Stimulated activated CD8-positive, alpha-beta memory T cell treated with anti-CD3 and anti-CD28 coated beads, Interleukin-7, amount 100 ng/mL, for 24 hours (primary cell): ENCODE results near the gene PDE4B.

ENCODE experiments used
- DNase-seq: peaks from one replicate; pipeline ENCODE4 v3.0.0-alpha.2; 2020; ENCODE audit warnings: low read depth

The PDE4B gene

DNA sequence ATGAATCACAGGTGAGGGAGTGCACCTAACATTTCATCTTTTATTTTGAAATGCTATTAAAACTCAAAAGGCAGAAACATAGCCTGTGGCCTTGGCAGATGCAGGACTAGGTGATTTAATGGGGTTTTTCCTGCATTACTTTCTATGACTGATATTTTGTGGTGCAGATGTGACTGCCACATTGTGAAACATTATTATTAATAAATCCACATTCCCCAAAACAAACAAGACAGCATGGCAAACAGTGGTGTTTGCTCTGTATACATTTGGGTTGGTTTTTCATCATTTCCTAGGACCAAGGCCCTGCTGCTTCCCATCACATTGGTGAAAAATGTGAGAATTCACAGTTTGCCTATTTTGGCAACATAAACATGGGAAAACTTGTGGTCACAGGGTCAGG is 493.6 kb downstream of the PDE4B start:
- DNase-seq = no peak

DNA sequence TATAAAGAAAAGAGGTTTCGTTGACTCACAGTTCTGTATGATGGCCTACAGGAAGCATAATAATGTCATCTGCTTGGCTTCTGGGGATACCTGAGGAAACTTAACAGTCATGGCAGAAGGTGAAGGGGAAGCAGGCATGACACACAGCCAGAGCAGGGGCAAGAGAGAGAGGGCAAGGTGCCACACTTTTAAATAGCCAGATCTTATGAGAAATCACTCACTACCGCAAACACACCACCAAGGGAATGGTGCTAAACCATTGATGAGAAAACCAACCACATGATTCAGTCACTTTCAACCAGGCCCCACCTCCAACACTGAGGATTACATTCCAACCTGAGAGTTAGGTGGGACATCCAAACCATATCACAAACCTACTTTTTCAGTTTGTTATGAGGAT is 495.4 kb downstream of the PDE4B start:
- DNase-seq = no peak

DNA sequence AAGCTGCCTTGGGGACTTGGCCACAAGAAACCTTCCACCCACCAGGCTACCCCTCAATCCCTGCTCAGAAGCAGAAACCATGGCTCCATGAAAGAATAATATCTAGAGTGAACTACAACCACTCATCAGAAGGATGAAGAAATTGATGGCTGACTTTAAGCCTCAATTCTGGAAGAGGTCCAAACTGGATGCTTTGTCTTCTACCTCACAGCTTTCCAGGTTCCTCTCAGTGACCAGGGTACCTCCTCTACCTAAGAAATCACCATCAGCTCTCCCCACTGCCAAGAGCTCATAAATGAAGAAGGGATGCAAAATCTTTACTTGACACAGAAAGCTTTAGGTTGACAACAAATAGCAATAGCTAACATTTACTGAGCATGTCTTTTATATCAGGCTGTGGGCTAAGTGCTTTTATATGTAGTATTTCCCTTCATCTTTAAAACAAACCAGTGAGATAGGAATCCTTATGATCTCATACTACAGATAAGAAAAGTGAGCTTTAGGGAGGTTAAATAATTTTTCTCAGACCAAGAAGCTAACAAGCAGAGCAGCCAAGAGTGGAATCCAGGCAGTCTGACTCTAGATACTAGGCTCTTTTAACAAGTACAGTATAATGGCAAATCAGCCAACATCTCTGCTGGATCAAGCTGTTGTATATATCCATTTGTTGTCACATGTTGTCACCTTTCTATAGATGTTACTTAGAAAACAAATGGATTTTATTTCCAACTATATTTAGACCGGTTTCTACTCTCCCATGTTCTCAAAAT is 498.3 kb downstream of the PDE4B start:
- DNase-seq = no peak

DNA sequence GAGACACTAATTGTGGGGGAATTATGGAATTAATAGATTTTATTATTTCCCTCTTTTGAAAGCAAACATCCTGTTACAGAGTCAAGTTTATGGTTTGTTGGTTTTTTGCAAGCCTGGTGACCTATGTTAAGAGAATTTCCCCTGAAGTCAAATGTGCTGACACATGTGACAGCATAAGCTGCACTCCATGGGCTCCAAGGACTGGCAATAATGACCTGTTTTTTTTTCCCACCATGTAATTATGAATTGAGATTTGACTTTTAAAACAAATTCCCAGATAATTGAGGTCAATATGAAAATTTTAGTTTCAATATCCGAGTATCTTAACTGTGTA is 498.8 kb downstream of the PDE4B start:
- DNase-seq = no peak

DNA sequence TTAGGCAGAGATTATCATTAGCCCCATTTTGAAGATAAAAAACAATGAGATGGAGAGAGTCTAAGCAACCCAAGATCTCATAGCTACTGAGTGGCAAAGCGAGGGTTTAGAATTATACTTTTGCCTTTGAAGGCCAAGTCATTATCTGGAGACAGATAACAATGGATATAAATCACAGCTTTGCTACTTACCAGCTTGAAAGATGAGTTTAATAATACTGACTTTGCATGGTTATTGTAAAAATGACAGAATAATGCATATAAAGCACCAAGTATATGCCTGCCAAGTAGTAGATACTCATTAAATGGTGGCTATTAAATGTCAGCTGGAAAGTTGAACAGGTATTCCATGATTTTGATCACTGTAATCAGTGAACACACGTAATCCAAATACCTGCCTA is 499.6 kb downstream of the PDE4B start:
- no peak for DNase-seq

DNA sequence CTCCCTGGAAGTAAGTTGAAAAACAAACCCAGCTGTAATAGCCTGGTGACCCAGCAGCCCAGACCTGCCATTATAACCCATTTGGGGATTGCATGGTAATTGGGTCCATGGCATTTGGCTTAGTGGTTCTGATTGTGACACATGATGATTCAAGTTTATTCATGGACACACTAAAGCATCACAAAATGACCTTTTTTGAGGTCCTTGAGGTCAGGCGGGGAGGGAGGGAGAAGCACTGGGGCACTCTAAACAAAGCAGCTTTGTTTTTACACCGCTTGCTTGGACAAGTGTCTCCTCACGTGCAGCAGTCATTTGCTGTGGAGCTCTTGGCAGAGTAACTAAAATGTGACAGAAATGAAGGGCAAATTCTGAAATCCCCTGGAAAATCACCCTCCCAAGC is 500.2 kb downstream of the PDE4B start:
- DNase-seq = no peak

DNA sequence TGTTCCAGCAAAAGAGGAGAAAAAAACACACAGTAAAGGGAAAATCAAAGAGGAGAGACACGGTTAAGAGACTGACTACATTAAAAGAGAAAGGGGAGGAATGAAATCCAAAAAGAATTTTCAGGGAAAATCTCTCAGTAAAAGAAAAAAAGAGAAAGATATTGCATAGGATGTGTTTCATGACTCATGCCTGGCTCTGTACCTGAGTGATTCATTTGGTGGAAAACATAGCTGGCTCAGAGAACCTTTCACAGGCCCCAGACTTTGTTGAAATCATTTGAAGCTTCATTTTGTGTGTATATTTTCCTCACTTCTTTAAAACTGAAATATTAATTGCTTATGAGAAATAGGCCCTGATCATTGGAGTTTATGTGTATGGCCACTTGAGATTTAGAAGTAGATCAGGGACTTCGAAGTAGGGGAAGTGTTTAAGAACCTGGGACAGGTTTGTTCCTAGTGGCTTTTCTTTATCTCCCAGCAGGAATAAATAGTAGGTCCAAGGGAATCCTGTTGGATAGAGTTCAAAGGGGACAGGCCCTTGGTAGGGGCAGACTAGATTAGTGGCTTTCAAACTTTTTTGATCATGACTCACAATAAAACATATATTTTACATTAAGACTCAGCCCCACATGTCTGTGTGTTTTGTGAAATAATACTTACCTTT is 502.1 kb downstream of the PDE4B start:
- DNase-seq = no peak

DNA sequence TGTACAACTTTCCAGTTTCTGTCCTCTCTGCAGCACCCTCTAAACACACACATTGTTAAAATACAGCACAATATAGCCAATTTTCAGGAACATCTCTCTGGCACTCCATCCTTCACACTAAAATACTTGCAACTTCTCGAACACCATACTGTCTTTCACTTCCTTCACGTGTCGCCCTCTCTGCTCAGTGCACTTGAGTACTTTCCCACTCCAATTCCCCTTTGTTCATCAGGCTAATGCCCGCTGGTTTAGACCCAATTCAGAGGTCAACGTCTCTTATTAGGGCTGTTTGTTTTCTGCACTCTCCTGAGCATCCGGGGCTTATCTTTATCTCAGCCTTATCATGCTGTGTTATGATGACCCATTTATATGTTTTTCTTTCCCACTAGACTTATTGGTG is 503.1 kb downstream of the PDE4B start:
- DNase-seq = no peak

DNA sequence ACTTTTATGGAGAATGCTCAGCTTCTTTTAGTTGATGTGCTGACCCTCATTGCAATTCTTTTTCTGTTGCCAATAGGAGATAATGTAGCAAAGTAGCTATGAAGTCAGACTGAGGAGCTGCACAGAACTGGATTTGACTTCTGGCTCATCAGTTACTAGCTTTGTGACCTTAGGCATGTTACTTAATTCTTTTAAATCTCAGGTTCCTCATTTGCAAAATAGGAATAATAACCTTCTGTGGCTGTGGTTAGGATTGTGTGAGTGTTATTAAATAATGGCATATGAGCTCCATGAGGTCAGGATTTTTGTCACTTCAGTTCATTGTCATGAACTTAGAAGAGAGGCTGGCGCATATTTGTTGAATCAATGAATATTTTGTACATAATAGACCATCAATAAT is 503.7 kb downstream of the PDE4B start:
- no peak for DNase-seq

DNA sequence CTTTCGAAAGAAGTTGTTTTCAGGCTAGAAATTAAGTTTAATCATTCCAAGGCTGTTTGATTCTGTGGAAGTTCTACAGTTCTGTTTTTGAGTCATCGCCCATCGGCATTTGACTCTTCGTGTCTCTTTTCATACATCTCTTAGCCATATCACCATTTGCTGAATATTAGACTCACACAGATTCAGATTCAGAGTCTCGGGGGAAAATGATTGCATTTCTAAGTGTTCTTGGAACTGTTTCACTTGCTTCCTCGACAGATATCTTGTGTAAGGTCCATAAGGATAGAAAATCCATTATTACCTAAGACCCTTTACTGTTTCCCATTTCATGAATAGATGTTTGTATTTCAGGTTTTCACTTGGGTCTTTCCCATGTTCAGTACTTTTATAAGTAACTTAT is 504.3 kb downstream of the PDE4B start:
- DNase-seq = no peak

DNA sequence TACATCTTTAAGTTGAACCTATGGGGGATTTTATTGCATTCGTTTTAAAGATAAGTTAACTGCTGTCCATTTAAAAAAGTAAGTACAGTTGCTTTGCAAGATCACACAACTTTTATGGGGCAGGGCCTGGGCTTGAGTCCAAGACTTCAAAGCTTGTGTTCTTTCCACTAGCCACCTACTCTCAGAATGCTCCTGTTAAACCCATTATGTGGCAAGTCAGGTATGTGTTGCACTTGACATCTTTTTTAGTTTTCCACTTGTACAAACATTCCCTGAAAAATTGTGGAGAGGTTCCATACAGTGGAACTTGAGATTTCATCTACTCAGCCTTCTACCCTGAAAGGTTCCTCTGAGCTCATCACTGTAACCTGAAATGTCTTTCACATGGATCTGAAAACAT is 505.8 kb downstream of the PDE4B start:
- DNase-seq = no peak

DNA sequence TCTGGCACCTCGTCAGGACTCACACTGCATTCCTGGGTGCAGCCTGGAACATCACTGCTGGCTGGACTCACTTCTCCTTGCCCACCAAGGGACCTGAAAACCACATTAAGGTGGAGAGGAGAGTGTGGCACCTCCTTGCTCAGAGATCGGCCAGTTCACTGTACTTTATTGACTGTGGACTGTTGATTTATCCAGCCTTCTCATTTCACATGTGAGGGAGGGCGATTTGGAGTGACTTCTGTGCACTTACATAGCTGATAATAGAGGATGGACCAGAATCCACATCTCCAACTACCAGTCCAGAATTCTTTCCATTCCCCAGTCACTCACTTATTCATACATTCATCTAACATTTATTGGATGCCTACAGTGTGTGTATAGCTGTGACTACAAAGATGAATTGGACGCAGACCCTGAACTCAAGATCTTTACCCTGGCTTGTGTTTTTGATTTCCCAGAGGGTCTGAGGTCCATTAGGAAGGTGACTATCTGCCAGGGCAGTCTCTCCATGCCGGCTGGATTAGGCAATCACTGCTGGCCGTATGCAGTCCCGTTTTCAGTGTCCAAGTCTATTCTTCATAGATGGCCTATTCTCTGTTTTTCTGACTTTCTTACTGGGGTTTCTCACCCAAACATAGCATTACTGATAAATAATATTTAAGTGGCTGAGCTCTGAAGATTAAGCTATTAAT is 507.7 kb downstream of the PDE4B start:
- no peak for DNase-seq

DNA sequence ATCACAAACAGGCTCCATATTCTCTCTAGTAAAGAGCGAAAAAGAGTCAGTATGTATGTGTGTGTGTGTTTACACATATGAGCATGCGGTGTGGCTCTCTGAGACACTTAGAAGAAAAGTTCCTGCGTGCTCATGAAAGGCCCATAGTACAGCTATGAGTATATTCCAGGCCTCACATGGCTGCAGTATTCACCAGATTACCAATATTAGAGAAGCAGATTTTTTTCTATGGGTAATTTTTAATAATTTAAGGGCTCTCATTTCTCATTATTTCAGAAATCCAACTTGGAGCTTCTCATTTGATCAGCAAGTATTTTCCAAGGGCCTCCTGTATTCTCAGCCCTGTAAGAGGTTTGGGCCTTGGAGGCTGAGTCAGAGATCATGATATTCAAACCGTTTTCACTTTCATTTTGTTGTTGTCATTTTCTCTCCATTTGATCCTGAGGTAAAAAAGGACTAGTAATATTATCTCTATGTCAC is 508.3 kb downstream of the PDE4B start:
- DNase-seq = no peak

DNA sequence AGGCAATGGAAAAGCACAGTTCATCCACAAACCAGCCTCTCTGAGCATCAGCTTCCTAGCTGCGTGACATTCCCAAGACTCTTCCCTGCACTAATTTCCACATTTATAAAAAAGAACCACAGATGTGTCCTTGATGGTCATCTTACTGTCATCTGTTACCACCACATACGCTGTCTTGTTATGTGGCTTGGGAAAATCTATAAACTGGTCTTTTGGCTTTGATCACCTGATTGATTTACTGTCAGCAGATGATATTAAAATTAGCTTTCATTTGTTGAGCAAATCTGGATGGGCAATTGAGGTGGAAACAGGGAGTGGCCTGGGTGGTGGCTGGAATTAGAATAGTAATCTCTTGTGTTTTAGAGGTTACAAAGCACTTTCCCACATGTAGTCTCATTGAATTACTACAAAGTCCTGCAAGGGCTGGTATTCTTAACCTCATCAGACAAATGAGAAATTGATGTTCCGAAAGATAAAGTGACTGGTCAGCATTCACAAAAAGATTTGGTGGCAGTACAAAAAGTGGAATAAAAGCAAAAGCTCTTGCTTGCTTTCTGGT is 509.6 kb downstream of the PDE4B start:
- DNase-seq = no peak

DNA sequence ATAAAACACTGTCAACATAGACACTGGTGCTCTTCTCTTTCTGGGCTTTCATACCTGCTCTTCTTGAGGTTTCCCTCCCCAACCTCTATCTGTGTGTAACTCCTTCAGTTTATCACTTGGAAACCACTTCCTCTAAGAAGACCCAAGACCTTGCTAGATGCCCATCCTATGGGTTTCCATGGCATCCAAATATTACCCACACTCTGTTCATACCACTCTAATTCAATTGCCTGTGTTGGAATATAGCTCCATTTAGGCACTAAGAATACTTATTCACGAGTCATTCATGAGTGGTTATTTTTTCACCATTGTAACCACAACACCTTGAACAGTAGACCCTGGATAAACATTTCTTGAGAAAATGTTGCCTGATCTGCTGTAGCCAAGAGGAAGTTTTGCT is 510.1 kb downstream of the PDE4B start:
- DNase-seq = no peak

DNA sequence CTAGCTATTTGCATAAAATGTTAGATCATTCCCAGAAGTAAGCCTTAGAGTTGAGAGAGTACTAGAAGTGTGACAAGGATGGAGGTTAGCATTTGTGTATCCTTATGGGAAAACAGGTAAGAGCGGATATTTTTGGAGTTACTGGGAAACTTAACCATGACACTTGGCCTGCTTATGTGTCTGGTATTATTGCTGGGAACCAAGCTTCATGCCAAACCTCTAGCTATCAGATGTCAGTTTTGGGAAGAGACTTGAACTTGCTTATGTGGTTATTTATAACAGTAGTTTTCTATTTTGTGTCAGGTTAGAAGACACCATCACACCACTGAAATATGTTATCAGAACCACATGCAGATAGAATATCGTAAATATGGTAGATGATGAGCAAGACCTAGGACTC is 511.0 kb downstream of the PDE4B start:
- no peak for DNase-seq

DNA sequence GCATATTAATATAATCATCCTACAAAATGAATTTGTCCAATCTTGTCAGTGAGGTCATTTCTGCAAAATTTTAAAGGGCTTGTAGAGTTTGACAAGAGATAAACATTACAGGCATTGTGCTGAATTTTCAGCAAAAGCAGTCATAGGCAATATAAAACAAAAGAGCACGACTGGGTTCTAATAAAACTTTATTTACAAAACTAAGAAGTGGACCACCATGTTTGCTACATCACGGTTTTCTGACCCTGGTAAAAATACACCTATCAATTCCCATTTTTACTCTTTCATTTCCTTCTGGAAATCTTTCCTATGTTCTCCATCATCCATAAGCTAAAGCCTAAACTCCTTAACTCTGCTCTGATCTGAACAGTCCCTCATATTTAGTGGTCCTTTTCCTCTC is 511.4 kb downstream of the PDE4B start:
- DNase-seq = no peak

DNA sequence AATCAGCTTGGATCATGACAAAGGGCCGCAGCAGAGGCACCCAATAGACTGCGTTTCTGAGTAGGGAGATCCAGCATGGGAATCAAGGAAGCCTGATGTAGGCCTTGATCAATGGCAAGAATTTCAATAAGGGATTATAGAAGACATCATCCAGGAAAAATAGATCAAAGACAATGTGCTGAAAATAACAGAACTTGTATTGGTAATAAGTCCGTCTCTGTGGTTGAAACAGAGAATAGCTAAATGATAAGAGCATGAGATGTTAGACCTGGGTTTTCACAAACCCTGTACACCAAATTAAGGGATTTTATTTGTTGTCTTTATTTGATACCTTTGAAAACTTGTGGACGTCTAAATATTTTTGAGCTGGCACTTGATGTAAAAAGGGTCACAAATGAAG is 513.2 kb downstream of the PDE4B start:
- DNase-seq = no peak

DNA sequence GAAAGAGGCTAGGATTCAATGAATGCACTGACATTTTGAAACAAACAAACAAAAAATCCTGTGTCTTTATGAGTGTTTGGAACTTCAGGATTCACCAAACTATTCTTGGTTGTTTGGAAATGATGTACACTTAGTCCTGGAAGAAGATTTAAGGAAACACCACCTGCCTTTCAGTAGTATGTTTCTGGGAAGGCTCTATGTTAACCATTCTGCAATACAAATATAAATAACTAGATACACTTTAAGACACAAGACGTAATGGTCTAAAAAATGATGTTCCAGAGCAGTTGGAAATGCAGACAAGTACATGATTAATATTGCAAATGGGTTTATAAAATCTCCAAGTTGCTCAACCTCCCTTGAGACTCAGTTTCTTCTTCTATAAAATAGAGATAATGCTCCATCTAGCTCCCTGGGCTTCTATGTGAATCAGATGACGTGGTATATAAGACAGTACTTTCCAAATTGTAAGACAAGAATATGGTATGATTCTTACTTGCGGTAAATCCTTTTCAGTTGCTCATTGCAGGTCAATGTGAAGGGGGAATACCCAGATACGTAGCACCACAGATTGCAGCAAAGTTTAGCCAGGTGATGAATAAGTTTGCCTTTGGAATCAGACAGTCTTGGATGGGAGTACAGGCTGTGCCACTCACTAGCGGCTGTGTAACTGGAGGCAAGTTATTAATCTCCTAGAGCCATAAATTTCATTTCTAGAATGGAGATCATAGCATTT is 516.5 kb downstream of the PDE4B start:
- DNase-seq = no peak

DNA sequence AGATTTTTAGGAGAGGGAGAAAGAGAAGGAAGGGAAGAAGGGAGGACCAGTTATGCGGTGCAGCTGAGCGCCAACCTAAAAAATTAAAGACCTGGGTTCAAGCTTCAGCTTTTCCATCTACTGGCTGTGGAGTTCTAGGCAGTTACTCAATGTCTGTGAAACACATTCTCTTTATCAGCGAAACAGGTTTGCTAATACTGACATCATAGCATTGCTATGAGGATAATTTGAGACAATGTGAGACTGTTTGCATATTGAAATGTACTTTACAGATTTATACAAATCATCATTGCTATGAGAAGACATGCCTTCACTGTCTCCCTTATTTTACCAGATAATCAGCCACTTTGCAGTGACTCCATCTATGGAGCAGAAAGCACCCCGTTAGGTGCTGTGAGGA is 518.4 kb downstream of the PDE4B start:
- DNase-seq = no peak

DNA sequence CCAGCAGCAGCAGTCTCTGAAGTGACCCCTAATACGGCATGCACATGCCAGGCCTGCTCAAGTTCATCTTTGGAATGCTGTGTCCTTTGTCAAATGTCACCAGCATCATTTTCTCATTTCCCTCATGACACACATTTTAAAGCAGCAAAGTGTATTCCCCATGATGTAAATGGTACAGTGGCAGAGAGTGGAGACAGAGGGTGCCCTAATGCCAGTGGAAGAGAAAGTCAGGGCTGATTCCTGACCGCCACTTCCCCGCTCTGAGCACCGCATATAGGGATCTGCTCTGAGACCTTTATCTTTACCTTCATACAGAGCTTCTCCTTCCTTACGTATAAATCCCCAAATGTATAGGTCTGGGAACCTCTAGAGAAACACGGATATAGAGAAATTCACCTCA is 518.9 kb downstream of the PDE4B start:
- DNase-seq = no peak

DNA sequence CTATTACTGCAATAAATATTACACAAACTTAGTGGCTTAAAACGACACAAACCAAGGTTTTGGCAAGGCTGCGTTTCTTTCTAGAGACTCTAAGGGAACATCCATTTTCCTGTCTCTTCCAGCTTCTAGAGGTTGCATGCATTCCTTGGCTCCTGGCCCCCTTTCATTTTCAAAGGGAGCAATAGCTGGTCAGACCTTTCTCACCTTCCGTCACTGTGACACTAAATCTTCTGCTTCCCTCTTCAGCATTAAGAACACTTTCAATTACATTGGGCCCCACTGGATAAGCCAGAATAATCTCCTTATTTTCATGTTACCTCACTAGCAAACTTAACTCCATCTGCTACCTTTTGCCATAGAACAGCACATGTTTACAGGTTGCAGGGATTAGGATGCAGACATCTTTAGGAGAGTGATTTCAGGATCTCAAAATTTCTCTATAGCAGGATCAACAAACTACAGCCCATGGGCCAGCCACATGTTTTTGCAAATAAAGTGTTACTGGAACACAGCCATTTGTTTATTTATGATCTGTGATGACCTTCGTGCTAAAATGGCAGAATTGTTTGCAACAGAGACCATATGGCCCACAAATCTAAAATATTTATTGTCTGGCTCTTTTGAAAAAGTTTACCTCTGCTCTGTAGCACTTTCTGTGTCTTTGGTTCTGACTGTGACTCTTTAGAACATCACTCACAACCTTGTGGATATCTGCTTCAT is 519.7 kb downstream of the PDE4B start:
- no peak for DNase-seq
